Ascending aorta (tissue), 2 donors: ENCODE measurements around the gene TIGD1. TPM values are rescaled to one million over a fixed set of nuclear protein-coding genes. Genes with fewer than 3 reads are reported as not detected.
"Not testable (repeated sequence)": the region's sequence is repeated elsewhere in the genome, so short reads cannot be mapped to it uniquely, and the experiment has no call there.

Source experiments
- DNase-seq, 2 donors: peaks; one replicate each; pipeline ENCODE4 v3.0.0-alpha.2; 2019; ENCODE audit warnings: low spot score in 2 of 2
- H3K27ac ChIP-seq, 2 donors: fragments of 200-600 bp; sonication (generic); one replicate each; pipeline ENCODE4 v1.5.1; 2016 to 2017; ENCODE audit warnings: mild to moderate bottlenecking in 1 of 2
- H3K27me3 ChIP-seq: fragments of 200-600 bp; sonication (generic); one replicate; pipeline ENCODE4 v1.5.1; 2017
- H3K36me3 ChIP-seq, 2 donors: fragments of 200-600 bp; sonication (generic); one replicate each; pipeline ENCODE4 v1.5.1; 2016
- H3K4me1 ChIP-seq, 2 donors: fragments of 200-600 bp; sonication (generic); one replicate each; pipeline ENCODE4 v1.5.1; 2016 to 2017; ENCODE audit warnings: mild to moderate bottlenecking in 1 of 2
- H3K4me3 ChIP-seq, 2 donors: fragments of 200-600 bp; sonication (generic); one replicate each; pipeline ENCODE4 v1.5.1; 2016 to 2017; ENCODE audit warnings: mild to moderate bottlenecking in 1 of 2
- H3K9me3 ChIP-seq, 2 donors: fragments of 200-600 bp; sonication (generic); one replicate each; pipeline ENCODE4 v1.5.1; 2016
- intact Hi-C: fragments of 100-400 bp; cut with DNase I; formaldehyde crosslinking; loops from one replicate; pipeline ENCODE4 v1.15.1; 2023
- total RNA-seq: library from RNA; depleted of rRNA; stranded (reverse); fragments of >200 nt; gene quantifications from one replicate; pipeline ENCODE4 v1.1.0, GENCODE V29; 2016
- TF ChIP-seq, protein P1 (sequence below), 3 experiments: fragments of 200-600 bp in 2 of 3; fragments of 450-650 bp in 1 of 3; sonication (generic) in 2 of 3; IDR thresholded peaks; one replicate each; pipeline ENCODE4 v1.5.1; 2016 to 2019; ENCODE audit warnings: antibody characterized with exemption in 3 of 3, mild to moderate bottlenecking in 1 of 3, moderate library complexity in 1 of 3

The TIGD1 gene
- total RNA-seq, 1 donor from 2014 or later = 0.53 TPM

DNA sequence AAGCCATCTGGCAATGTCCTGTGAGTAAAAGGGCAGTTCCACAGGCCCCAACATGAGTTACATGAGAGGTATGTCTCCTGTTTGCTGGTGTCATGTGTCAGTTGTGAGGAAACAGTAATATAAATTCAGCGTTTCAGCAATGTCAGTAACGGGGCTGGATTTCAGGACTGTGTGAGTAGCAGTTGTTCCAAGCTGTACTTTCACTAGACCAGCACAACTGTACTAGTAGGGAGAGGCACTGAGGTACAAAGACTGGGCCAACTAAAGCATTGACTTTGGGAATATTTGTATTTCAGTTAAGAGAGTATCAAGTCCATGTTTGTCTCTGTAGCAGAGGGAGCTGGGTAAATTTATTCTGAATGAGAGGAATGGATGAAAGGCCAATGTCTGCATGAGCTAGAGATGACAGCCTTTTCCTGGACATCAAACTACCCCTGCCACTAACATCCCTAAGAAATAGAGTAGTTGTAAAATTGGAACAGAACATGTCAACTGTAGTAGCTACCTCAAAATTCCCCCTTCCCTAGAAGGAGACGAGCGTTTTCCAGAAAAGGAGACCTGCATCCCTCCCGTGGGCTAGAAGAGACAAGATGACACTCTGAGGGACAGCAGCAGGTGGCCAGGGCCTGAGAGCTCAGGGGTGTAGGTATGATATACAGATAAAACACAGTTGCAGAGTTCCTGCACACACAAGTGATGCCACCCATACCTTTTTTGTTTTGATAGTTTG lies 24.5 kb upstream of the TIGD1 start:
- TF ChIP-seq, protein P1, sequence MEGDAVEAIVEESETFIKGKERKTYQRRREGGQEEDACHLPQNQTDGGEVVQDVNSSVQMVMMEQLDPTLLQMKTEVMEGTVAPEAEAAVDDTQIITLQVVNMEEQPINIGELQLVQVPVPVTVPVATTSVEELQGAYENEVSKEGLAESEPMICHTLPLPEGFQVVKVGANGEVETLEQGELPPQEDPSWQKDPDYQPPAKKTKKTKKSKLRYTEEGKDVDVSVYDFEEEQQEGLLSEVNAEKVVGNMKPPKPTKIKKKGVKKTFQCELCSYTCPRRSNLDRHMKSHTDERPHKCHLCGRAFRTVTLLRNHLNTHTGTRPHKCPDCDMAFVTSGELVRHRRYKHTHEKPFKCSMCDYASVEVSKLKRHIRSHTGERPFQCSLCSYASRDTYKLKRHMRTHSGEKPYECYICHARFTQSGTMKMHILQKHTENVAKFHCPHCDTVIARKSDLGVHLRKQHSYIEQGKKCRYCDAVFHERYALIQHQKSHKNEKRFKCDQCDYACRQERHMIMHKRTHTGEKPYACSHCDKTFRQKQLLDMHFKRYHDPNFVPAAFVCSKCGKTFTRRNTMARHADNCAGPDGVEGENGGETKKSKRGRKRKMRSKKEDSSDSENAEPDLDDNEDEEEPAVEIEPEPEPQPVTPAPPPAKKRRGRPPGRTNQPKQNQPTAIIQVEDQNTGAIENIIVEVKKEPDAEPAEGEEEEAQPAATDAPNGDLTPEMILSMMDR (IDR thresholded peaks at IDR 0.05) = no peak
- Histone ChIP-seq H3K36me3 (peaks cover 23 to 55% of the 10 kb centered on the region in 2 donors), H3K4me3 (no peak overlapping the region), H3K4me1 (no peaks in the 10 kb centered on the region), H3K27ac (no peak overlapping the region), H3K9me3 (no peaks in the 10 kb centered on the region), H3K27me3 (no peaks in the 10 kb centered on the region)
- intact Hi-C loops = no loop called here
- DNase-seq = no peak

DNA sequence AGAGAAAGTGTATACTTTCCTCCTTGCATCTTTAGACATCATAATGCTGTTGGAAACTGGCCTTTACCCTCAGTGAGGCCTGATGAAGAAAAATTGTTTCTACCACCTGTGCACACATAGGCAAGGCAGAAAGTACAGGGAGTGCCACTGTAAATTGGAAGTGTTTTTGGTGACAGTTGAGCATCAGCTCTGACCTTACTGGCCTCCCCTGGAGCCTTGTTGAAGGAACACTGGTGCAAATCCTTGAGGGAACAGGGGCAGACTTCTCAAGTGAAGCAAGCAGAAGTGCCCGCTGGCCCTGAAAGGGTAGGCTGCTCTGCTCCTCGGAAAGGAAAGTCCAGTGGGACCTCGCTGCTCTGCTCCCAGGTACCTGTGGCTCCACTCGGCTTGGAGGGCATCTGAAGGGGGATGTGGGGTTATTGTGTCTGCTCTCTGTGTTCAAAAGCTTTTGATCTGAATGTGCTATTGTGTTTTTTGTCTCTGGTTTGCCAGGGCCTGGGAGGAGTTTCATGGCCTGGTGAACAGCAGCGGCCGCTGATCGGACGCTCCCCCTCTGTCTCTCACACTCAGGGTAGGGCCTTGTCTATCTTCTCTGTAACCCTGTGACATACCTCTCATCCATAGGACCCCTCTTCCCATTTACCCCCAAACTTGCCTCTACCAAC lies 23.5 kb upstream of the TIGD1 start:
- no peak overlapping the region for H3K27ac ChIP-seq
- DNase-seq = no peak
- peaks cover 31 to 65% of the 10 kb centered on the region in 2 donors for H3K36me3 ChIP-seq
- no peak overlapping the region for H3K4me3 ChIP-seq
- H3K9me3 ChIP-seq = no peaks in the 10 kb centered on the region
- TF ChIP-seq, protein P1 (IDR thresholded peaks at IDR 0.05) = no peak
- intact Hi-C loops = no loop called here
- H3K4me1 ChIP-seq = no peaks in the 10 kb centered on the region
- H3K27me3 ChIP-seq = no peaks in the 10 kb centered on the region

DNA sequence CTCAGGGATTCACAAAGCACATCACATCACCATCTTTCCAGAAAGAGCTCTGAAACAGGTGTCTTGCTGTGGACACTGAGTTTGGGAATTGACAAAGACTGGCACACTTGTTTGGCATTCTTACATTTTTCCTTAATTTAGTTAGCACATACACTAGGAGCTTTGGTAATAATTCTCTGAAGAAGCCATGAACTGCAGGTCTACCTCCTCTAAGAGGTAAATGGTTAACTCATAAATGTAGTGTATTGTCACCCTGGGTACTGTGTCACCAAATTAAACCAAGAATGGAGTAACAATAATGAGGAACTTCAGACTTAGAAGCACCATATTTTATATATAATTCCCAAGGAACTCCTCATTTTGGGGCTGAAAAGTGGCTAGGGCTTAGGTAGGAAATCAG lies 22.7 kb upstream of the TIGD1 start:
- Histone ChIP-seq H3K36me3 (peaks cover 40 to 73% of the 10 kb centered on the region in 2 donors), H3K9me3 (no peaks in the 10 kb centered on the region), H3K4me3 (no peak overlapping the region), H3K27me3 (no peaks in the 10 kb centered on the region), H3K27ac (no peak overlapping the region), H3K4me1 (no peaks in the 10 kb centered on the region)
- TF ChIP-seq, protein P1 (IDR thresholded peaks at IDR 0.05) = no peak
- intact Hi-C loops = no loop called here
- DNase-seq = no peak

DNA sequence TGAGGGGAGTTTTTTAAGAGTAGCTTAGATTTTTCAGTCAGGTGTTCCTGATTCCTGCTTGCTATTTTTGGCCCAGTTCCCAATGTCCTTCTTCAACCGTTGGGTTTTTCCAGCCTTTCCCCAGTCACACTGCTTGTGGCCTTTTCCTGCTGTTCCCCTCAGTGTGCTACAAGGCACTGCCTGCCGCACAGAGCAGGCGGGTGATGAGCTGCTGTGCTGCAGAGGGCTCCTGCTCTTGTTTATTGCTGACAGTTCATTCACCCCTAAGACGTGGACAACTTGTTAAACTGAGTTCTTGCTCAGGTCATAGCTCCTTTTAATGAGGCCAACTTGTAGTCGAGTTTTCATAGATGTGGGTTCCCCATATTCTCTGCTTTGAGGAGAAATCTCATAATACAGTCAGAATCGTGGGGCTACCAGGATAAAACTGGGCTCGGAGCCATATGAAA lies 20.7 kb upstream of the TIGD1 start:
- H3K27ac ChIP-seq = no peak overlapping the region
- peaks cover 59 to 93% of the 10 kb centered on the region in 2 donors for H3K36me3 ChIP-seq
- H3K9me3 ChIP-seq = no peaks in the 10 kb centered on the region
- intact Hi-C loops = no loop called here
- no peak overlapping the region for H3K4me3 ChIP-seq
- TF ChIP-seq, protein P1 (IDR thresholded peaks at IDR 0.05) = no peak
- no peaks in the 10 kb centered on the region for H3K4me1 ChIP-seq
- no peaks in the 10 kb centered on the region for H3K27me3 ChIP-seq
- no peak for DNase-seq

DNA sequence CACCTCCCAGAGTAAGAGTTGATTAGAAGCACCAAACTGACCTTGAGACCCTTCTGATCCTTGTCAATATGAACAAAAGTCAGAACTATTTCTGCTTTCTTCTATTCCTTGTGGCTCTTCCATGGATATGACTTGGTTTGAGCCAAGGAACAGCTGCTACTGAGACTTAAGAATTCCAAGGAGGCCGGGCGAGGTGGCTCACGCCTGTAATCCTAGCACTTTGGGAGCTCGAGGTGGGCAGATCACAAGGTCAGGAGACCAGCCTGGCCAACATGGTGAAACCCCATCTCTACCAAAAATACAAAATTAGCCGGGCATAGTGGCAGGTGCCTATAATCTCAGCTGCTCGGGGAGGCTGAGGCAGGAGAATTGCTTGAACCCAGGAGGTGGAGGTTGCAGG lies 20.1 kb upstream of the TIGD1 start:
- H3K9me3 ChIP-seq, DNase-seq, H3K27me3 ChIP-seq, intact Hi-C loops, H3K4me1 ChIP-seq, H3K4me3 ChIP-seq, H3K27ac ChIP-seq: not testable (repeated sequence)
- H3K36me3 ChIP-seq = peaks cover 63 to 98% of the 10 kb centered on the region in 2 donors

DNA sequence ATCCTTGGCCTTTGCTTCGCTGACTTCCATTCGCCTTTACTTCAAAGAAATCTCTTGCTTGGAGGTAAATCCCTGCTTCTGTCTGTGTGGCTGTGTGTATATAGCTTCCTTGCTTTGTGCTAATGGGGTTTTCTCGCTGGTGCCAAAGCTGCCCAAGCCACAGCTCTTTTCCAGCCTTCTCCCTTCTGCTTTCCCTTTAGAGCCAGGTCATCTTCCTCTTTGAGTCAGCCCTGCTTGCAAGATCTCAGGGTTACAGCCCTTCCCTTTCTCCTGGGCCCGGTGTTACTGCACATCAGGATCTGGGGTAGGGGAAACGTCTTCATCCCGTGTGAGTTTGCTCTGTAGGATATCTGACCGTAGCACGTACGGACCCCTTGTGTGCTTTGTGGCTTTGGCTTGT lies 19.2 kb upstream of the TIGD1 start:
- no peak overlapping the region for H3K27ac ChIP-seq
- no peaks in the 10 kb centered on the region for H3K4me1 ChIP-seq
- H3K36me3 ChIP-seq = peaks cover 69 to 98% of the 10 kb centered on the region in 2 donors
- no peak for DNase-seq
- intact Hi-C loops = no loop called here
- H3K4me3 ChIP-seq = no peak overlapping the region
- H3K27me3 ChIP-seq = no peaks in the 10 kb centered on the region
- TF ChIP-seq, protein P1 (IDR thresholded peaks at IDR 0.05) = no peak
- no peaks in the 10 kb centered on the region for H3K9me3 ChIP-seq
